HG03025 (cell line): Measurements from ENCODE around the gene PHGDH.
"Not testable (repeated sequence)": the region's sequence is repeated elsewhere in the genome, so short reads cannot be mapped to it uniquely, and the experiment has no call there.

Experiments used
- ATAC-seq: cut with Tn5 transposase; IDR thresholded peaks from one replicate; pipeline ENCODE4 v1.9.1; 2021; ENCODE audit warnings: mild to moderate bottlenecking, moderate library complexity; ENCODE audit not compliant: unreplicated experiment, low FRiP score

PHGDH gene

DNA sequence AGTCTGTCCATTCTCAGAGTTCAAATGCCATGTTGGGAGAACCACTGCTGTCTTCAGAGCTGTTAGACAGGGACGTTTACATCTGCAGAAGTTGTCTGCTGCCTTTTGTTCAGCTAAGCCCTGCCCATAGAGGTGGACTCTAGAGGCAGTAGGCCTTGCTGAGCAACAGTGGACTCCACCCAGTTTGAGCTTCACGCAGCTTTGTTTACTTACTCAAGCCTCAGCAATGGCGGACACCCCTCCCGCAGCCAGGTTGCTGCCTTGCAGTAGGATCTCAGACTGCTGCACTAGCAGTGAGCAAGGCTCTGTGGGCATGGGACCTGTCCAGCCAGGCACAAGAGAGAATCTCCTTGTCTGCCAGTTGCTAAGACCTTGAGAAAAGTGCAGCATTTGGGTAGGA lies 14.9 kb upstream of the PHGDH start:
- ATAC-seq: not testable (repeated sequence)

DNA sequence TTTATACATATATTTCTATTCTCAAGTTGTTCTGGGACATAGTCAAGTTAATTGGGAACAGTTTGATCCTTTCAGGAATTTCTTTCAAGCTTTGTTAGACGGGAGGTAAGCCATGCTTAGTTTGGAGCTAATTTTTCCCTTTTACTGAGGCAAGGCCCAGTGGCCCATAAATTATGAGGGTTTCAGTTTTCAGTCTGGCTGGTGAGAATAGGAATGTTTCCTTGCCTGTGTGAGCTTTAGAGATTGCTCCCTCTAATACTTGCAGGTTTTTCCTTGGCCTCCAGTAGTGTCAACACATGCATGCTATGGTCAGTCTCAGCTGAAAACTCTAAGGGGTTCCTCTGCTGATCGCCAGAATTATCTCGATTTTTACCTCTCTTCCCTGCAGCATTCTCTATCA lies 14.1 kb upstream of the PHGDH start:
- ATAC-seq: no peak

- ATAC-seq: no peak
Observed at GRCh38 chr1:119700326-119700725, 11.4 kb upstream of the PHGDH start.

- no peak for ATAC-seq
Observed at GRCh38 chr1:119701659-119702058, 10.1 kb upstream of the PHGDH start.

DNA sequence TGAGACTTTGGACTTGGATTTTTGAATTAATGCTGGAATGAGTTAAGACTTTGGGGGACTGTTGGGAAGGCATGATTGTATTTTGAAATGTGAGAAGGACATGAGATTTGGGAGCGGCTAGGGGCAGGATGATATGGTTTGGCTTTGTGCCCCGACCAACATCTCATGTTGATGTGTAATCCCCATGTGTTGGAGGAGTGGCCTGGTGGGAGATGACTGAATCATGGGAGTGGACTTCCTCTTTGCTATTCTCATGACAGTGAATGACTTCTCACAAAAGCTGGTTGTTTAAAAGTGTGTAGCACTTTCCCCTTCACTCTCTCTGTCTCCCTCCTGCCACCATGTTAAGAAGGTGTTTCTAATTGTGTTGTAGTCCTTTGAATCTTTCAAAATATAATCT lies 9.3 kb upstream of the PHGDH start:
- ATAC-seq: no peak

DNA sequence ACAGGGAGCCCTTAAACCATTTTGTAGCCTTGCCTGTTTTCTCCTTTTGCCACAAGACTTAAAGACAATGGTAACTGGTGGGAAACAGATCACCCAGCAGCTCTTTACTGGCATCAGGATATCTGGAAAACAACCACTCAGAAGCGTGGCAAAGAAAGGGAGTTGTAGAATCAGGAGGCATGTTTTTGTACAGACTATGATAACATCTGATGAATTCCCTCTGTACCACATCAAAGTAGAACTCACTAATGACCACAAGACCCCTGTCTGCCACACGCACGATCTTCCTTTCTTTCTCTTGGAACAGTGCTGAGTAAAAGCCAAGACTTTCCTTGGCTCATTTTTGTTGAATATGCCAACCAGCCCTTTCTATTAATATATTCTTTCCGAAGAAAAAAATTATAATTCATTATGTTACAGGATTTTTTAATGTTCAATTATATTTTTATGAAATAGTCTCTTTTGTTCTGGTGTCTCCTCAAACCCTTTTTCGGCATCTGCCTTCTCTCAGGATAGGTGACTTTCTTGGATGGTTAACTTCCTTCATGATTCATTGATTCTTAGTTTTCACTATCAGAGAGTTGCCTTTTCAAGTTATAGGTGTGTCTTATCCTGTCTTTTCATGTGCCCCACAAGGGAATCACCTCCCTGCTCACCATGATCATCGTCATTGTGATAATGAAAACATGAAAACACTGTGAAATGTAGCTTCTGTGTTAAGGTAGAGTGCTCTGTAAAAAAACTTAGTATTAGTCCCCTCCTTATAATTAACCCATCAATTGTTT lies 7.9 kb upstream of the PHGDH start:
- ATAC-seq: no peak

DNA sequence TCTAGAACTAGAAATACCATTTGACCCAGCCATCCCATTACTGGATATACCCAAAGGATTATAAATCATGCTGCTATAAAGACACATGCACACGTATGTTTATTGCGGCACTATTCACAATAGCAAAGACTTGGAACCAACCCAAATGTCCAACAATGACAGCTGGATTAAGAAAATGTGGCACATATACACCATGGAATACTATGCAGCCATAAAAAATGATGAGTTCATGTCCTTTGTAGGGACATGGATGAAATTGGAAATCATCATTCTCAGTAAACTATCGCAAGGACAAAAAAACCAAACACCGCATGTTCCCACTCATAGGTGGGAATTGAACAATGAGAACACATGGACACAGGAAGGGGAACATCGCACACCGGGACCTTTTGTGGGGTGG lies 5.1 kb upstream of the PHGDH start:
- ATAC-seq: not testable (repeated sequence)

DNA sequence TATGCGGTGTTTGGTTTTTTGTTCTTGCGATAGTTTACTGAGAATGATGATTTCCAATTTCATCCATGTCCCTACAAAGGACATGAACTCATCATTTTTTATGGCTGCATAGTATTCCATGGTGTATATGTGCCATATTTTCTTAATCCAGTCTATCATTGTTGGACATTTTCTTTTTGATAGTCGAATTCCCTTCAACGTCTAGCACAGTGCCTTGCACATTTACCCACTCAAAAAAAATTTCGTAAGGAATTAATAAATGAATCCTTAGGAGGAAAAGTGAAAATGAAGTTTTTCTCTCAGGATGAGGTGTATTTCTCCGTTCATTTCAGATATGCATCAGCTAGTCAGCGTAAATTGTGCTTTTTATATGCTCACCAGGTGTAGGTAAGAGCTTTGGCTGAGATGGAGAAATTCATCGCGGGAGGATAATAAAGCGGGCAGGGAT lies 354 bp upstream of the PHGDH start:
- not testable (repeated sequence) for ATAC-seq

- no peak for ATAC-seq
Observed at GRCh38 chr1:119712342-119713038, 756 bp downstream of the PHGDH start.

DNA sequence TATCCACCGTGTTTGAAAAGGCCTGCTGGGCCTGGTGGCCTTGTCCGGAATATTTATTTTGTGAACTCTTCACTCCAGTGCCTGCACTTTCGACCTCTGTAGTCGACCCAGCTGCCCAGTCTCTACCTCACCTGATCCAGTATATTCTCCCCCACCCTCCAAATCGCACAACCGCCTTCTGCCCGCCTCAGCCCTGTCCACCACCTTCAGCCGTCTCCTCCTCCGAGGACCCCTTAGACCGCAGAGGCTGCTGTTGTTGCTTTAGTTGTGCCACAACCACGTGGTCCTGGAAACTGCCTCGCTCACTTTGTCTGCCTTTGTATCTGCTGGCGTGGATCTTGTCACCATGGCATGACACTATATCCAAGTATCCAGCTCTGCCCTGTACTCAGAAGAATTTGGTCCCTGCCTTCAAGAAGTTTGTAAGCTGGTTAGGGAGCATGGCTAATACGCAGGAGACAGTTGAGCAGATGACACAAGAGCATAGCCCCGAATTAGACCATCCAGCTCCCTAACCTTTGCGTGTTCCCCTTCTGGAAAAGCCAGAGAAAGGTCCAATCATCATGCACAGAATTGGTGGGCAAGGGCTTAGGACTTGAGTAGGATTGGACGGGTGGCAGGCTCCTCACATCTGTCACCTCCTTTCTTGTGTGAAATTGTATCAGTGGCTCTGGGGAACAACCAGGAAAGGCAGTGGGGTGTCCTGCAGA lies 1.5 kb downstream of the PHGDH start:
- ATAC-seq: no peak

GRCh38 chr1:119713749-119714456 lies 2.2 kb downstream of the PHGDH start:
- ATAC-seq: no peak

DNA sequence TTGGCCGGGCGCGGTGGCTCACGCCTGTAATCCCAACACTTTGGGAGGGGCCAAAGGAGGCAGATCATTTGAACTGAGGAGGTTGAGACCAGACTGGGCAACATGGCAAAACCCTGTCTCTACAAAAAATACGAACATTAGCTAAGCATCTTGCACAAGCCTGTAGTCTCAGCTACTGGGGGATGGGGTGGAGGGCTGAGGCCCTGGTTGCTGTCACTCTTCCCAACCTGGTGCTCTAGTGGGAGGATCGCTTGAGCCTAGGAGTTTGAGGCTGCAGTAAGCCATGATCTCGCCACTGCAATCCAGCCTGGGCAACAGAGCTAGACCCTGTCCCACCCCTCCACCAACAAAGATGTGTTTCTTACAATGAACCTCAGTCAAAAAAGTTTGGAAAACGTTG lies 2.8 kb downstream of the PHGDH start:
- ATAC-seq: no peak

- no peak for ATAC-seq
Observed at GRCh38 chr1:119715542-119715941, 3.8 kb downstream of the PHGDH start.

DNA sequence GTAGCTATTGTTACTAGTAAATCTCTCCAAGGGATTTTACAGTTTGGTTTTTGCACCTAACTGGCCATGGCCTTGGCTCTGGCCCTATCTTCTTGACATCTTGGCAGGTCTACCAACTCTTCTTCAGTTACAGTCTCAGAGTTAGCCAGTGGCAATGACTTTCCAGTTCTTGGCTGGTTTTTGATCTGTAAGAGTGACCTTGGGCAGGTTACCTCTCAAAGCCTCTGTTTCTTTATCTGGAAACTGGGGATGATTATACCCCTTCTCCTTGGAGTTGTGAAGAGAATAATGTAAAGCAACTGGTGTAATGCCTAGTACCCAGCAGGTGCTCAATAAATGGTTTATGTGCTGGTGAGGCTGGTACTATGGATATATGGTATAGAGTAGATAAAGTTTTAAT lies 6.7 kb downstream of the PHGDH start:
- ATAC-seq: no peak

- no peak for ATAC-seq
Observed at GRCh38 chr1:119718972-119719371, 7.2 kb downstream of the PHGDH start.

- no peak for ATAC-seq
Observed at GRCh38 chr1:119720866-119721440, 9.2 kb downstream of the PHGDH start.

- no peak for ATAC-seq
Observed at GRCh38 chr1:119721896-119722295, 10.2 kb downstream of the PHGDH start.

- ATAC-seq: no peak
Observed at GRCh38 chr1:119724611-119725218, 13.0 kb downstream of the PHGDH start.

DNA sequence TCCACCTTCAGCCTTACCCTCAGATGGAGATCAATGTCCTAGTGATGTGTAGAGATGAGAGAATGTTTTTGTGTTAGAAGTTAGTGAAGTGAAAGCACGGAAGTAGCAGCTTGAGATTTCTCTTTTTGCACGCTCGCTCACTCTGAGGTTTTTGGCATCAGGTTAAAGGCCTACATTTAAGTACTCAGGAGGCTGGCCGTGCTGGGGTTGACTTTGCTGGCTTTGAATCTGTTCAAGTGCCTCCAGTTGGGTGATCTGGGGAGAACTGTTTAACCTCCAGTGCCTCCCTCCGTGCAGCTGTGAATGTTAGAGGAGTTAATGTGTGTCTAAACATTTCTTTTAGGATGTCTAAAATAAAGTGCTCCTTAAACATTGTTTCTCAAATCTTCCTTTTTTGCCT lies 13.9 kb downstream of the PHGDH start:
- no peak for ATAC-seq

- ATAC-seq: no peak
Observed at GRCh38 chr1:119727991-119728390, 16.3 kb downstream of the PHGDH start.
